Neural cell (in vitro differentiated cells): ENCODE results near the gene PARP11.

Experiments
- EP300 ChIP-seq: fragments of 450-650 bp; conservative IDR thresholded peaks from 2 replicates; pipeline ENCODE4 v1.6.1; 2014; ENCODE audit warnings: antibody characterized with exemption, mild to moderate bottlenecking, moderate library complexity; ENCODE audit not compliant: poor library complexity, severe bottlenecking
- EZH2 ChIP-seq: fragments of 200-600, 300-800 bp; shearing (Covaris generic), sonication (generic); IDR thresholded peaks from 2 replicates; pipeline ENCODE4 v1.6.1; 2014; ENCODE audit warnings: antibody characterized with exemption, low read length, borderline replicate concordance, mild to moderate bottlenecking; ENCODE audit not compliant: insufficient read depth, poor library complexity, severe bottlenecking
- POLR2AphosphoS5 ChIP-seq: IDR thresholded peaks from 2 replicates; pipeline ENCODE4 v1.6.1; 2012
- TF ChIP-seq, protein P1 (sequence below): fragments of 450-650 bp; IDR thresholded peaks from 2 replicates; pipeline ENCODE4 v1.5.1; 2014; ENCODE audit warnings: antibody characterized with exemption, mild to moderate bottlenecking, moderate library complexity; ENCODE audit not compliant: poor library complexity, severe bottlenecking

DNA sequence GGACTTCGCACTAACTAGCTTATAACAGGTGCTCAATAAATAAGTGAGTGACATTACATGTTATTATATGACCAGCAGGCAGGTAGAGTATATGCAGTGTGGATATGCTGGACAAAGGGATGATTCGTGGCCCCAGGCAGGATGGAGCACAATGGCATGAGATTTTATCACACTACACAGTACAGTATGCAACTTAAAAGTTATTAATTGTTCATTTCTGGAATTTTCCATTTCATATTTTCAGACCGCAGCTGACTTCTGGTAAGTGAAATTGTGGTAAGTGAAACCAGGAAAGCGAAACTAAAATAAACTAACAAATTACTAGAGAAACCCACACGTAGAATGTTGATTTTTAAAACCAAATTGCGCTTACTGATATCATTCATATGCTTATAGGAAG, 3.3 kb downstream of the PARP11 start:
- TF ChIP-seq EP300 (no peak), EZH2 (no peak), POLR2AphosphoS5 (no peak)
- TF ChIP-seq, protein P1, sequence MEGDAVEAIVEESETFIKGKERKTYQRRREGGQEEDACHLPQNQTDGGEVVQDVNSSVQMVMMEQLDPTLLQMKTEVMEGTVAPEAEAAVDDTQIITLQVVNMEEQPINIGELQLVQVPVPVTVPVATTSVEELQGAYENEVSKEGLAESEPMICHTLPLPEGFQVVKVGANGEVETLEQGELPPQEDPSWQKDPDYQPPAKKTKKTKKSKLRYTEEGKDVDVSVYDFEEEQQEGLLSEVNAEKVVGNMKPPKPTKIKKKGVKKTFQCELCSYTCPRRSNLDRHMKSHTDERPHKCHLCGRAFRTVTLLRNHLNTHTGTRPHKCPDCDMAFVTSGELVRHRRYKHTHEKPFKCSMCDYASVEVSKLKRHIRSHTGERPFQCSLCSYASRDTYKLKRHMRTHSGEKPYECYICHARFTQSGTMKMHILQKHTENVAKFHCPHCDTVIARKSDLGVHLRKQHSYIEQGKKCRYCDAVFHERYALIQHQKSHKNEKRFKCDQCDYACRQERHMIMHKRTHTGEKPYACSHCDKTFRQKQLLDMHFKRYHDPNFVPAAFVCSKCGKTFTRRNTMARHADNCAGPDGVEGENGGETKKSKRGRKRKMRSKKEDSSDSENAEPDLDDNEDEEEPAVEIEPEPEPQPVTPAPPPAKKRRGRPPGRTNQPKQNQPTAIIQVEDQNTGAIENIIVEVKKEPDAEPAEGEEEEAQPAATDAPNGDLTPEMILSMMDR, result no peak
